ENCODE data around the gene GRB10.

The GRB10 gene

GRCh38 chr7:50667789-50668226 lies 114.9 kb downstream of the GRB10 start:
- DNase-seq = no peak
- no peak for ATAC-seq

- ATAC-seq (no peak), DNase-seq (no peak)
These were observed 115.4 kb downstream of the GRB10 start for GRCh38 chr7:50667338-50667737.

- ATAC-seq = no peak
- no peak for DNase-seq
These were observed 116.6 kb downstream of the GRB10 start for GRCh38 chr7:50666124-50666496.

- ATAC-seq = no peak
These were observed 117.1 kb downstream of the GRB10 start for GRCh38 chr7:50665403-50666123.

GRCh38 chr7:50664937-50665336 lies 117.8 kb downstream of the GRB10 start:
- ATAC-seq (peak; percentile 6), DNase-seq (no peak)

More at GRCh38 chr7:50665403-50666123, 117.1 kb downstream of the GRB10 start:
- no peak for DNase-seq

GRCh38 chr7:50664461-50664922 lies 118.2 kb downstream of the GRB10 start:
- DNase-seq = peak; percentile 34
- peak; percentile 82 for ATAC-seq

GRCh38 chr7:50663396-50664102 lies 119.1 kb downstream of the GRB10 start:
- ATAC-seq = no peak
- no peak for DNase-seq

GRCh38 chr7:50662996-50663395 lies 119.7 kb downstream of the GRB10 start:
- ATAC-seq = no peak
- DNase-seq = no peak

- no peak for DNase-seq
- ATAC-seq = no peak
These were observed 120.5 kb downstream of the GRB10 start for GRCh38 chr7:50662041-50662694.

GRCh38 chr7:50661345-50662040 lies 121.2 kb downstream of the GRB10 start:
- DNase-seq (peak; percentile 16), ATAC-seq (no peak)

- no peak for ATAC-seq
- DNase-seq = no peak
These were observed 121.9 kb downstream of the GRB10 start for GRCh38 chr7:50660830-50661175.

- ATAC-seq = peak; percentile 44
- peak; percentile 37 for DNase-seq
These were observed 122.5 kb downstream of the GRB10 start for GRCh38 chr7:50660040-50660829.

GRCh38 chr7:50659329-50659965 lies 123.2 kb downstream of the GRB10 start:
- ATAC-seq (no peak), DNase-seq (no peak)

GRCh38 chr7:50658696-50659095 lies 124.0 kb downstream of the GRB10 start:
- DNase-seq (no peak), ATAC-seq (no peak)

- ATAC-seq = no peak
These were observed 124.8 kb downstream of the GRB10 start for GRCh38 chr7:50657912-50658311.

GRCh38 chr7:50657341-50657873 lies 125.3 kb downstream of the GRB10 start:
- ATAC-seq = no peak

More at GRCh38 chr7:50657912-50658311, 124.8 kb downstream of the GRB10 start:
- DNase-seq = no peak

GRCh38 chr7:50656141-50656895 lies 126.4 kb downstream of the GRB10 start:
- ATAC-seq (no peak), DNase-seq (no peak)

More at GRCh38 chr7:50657341-50657873, 125.3 kb downstream of the GRB10 start:
- no peak for DNase-seq

GRCh38 chr7:50655490-50655889 lies 127.2 kb downstream of the GRB10 start:
- DNase-seq (no peak), ATAC-seq (no peak)

- DNase-seq (no peak), ATAC-seq (no peak)
These were observed 127.7 kb downstream of the GRB10 start for GRCh38 chr7:50655020-50655419.

GRCh38 chr7:50653981-50654425 lies 128.7 kb downstream of the GRB10 start:
- DNase-seq = no peak
- ATAC-seq = no peak
